ENCODE measurements around the gene DDR1. TPM values are rescaled to one million over a fixed set of nuclear protein-coding genes. Genes with fewer than 3 reads are reported as not detected.
"Not testable (repeated sequence)": the region's sequence is repeated elsewhere in the genome, so short reads cannot be mapped to it uniquely, and the experiment has no call there.

Gene DDR1
- total RNA-seq, 2 experiments from 2014 or later: 6.3 to 7.4 TPM

DNA sequence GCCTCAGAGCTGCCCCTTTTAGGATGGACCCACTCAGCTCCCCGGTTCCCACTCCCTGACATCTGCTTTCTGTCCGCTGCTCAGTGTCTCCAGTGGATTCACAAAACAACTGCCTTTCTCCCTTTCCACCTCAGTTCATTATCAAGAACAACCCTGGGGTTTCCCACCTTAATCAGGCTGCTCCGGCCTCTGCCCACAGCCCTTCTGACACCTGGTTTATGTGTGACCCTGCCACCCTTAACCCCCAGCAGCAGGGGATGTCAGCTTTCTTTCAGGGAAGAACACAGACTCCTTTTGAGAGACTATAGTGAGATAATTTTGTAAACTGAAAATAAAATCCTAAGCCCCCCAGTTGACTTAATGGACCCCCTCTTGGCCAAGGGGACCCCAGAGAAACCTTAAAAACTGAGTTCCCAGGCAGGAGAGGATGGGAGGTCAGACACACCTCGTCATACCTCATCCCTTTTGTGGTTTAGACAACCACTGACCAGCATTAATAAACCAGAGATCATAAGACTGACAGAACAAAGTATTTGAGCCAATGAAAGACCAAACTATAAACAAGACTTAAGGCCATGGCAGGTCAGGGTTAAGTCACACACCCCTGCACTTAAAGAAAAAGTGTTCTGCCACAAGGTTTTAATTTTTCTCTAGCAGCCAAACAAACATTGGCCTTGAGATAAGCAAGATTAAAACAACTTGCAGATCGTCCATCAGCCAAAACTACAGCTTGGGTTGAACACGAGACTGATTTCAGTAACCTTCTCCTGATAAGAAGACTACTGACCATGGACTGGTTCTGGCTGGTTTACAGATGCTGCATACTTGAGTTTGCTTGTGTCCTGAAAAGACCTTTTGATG lies 42.4 kb upstream of the DDR1 start:
- no peaks in the 10 kb centered on the region for H3K36me3 Mint-ChIP-seq (ENCODE audit: low read depth)
- ChIA-PET POLR2A (no interaction called here), CTCF (interaction anchor here (1.0 to 8.4 kb wide), 5 partner anchors 11 to 245 kb away, joined by 3 to 77 read pairs (median 3); no protein-coding TSS in a partner anchor)
- no peaks in the 10 kb centered on the region for H3K9me3 Mint-ChIP-seq (ENCODE audit: insufficient read depth)
- DNase-seq (no peak), ATAC-seq (no peak)
- no peaks in the 10 kb centered on the region for H3K27me3 Mint-ChIP-seq (ENCODE audit: low read depth)
- peaks cover 55% of the 10 kb centered on the region for H3K4me1 Mint-ChIP-seq (ENCODE audit: low read depth)
- no peak overlapping the region for H3K4me3 Mint-ChIP-seq
- H3K27ac Mint-ChIP-seq: no peak overlapping the region

GRCh38 chr6:30842754-30843610 lies 41.3 kb upstream of the DDR1 start:
- peak overlapping the region; percentile 43 for H3K4me3 Mint-ChIP-seq
- peak; percentile 90 for ATAC-seq
- POLR2A ChIA-PET: interaction anchor here (1.1 to 2.1 kb wide), 4 partner anchors 11 to 40 kb away, joined by 3 to 5 read pairs (median 4); no protein-coding TSS in a partner anchor
- no peaks in the 10 kb centered on the region for H3K9me3 Mint-ChIP-seq (ENCODE audit: insufficient read depth)
- peak; percentile 86 for DNase-seq
- H3K27ac Mint-ChIP-seq: peak overlapping the region; percentile 80
- CTCF ChIA-PET: interaction anchor here (0.8 to 8.4 kb wide), 8 partner anchors 12 to 244 kb away, joined by 3 to 77 read pairs (median 4); no protein-coding TSS in a partner anchor
- no peaks in the 10 kb centered on the region for H3K36me3 Mint-ChIP-seq (ENCODE audit: low read depth)
- peaks cover 56% of the 10 kb centered on the region for H3K4me1 Mint-ChIP-seq (ENCODE audit: low read depth)
- H3K27me3 Mint-ChIP-seq (ENCODE audit: low read depth): no peaks in the 10 kb centered on the region

- H3K27ac Mint-ChIP-seq: peak overlapping the region; percentile 80
- ChIA-PET CTCF (interaction anchor here (0.8 to 8.4 kb wide), 6 partner anchors 12 to 244 kb away, joined by 3 to 77 read pairs (median 7); no protein-coding TSS in a partner anchor), POLR2A (interaction anchor here (1.1 to 2.1 kb wide), 4 partner anchors 12 to 40 kb away, joined by 3 to 5 read pairs (median 4); no protein-coding TSS in a partner anchor)
- H3K4me1 Mint-ChIP-seq (ENCODE audit: low read depth): peaks cover 56% of the 10 kb centered on the region
- H3K36me3 Mint-ChIP-seq (ENCODE audit: low read depth): no peaks in the 10 kb centered on the region
- no peak for DNase-seq
- ATAC-seq: no peak
- no peaks in the 10 kb centered on the region for H3K9me3 Mint-ChIP-seq (ENCODE audit: insufficient read depth)
- H3K27me3 Mint-ChIP-seq (ENCODE audit: low read depth): no peaks in the 10 kb centered on the region
- peak overlapping the region; percentile 43 for H3K4me3 Mint-ChIP-seq
Measured at GRCh38 chr6:30843611-30843998, 40.7 kb upstream of the DDR1 start.

GRCh38 chr6:30844118-30844535 lies 40.2 kb upstream of the DDR1 start:
- H3K36me3 Mint-ChIP-seq (ENCODE audit: low read depth): no peaks in the 10 kb centered on the region
- no peak for DNase-seq
- H3K9me3 Mint-ChIP-seq (ENCODE audit: insufficient read depth): no peaks in the 10 kb centered on the region
- peaks cover 51% of the 10 kb centered on the region for H3K4me1 Mint-ChIP-seq (ENCODE audit: low read depth)
- ATAC-seq: no peak
- H3K4me3 Mint-ChIP-seq: no peak overlapping the region
- ChIA-PET CTCF (interaction anchor here (0.6 to 8.4 kb wide), 7 partner anchors 12 to 719 kb away, joined by 3 to 77 read pairs (median 5); no protein-coding TSS in a partner anchor), POLR2A (interaction anchor here (0.9 to 2.1 kb wide), 5 partner anchors 12 to 39 kb away, joined by 3 to 5 read pairs (median 4); no protein-coding TSS in a partner anchor)
- peak overlapping the region; percentile 62 for H3K27ac Mint-ChIP-seq
- H3K27me3 Mint-ChIP-seq (ENCODE audit: low read depth): no peaks in the 10 kb centered on the region

DNA sequence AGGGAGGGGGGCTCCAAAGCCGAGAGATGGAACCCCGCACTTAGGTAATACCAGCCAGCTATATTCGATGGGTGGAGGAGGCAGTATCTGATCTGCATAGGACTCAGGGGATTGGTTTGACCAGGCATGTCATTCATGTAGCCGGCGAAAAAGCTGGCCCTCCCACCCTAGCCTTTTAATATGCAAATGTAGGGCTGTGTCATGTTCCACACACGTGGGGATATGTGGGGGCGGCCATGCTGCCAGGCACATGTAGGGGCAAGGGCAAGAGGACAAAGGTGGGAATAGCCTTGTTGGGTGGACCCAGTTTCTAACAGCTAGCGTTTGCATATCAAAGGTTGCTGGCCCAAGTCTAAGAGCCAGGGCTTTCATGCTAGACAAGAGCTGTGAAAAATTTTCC lies 39.1 kb upstream of the DDR1 start:
- no peak for ATAC-seq
- ChIA-PET POLR2A (interaction anchor here (0.9 kb wide), 1 partner anchor 11 kb away, joined by 3 read pairs; no protein-coding TSS in a partner anchor), CTCF (interaction anchor here (0.9 to 8.4 kb wide), 5 partner anchors 14 to 282 kb away, joined by 3 to 77 read pairs (median 9); no protein-coding TSS in a partner anchor)
- H3K27me3 Mint-ChIP-seq (ENCODE audit: low read depth): peaks cover 4% of the 10 kb centered on the region
- H3K9me3 Mint-ChIP-seq (ENCODE audit: insufficient read depth): peaks cover 2% of the 10 kb centered on the region
- peaks cover 51% of the 10 kb centered on the region for H3K4me1 Mint-ChIP-seq (ENCODE audit: low read depth)
- H3K4me3 Mint-ChIP-seq: no peak overlapping the region
- no peak for DNase-seq
- H3K27ac Mint-ChIP-seq: no peak overlapping the region
- H3K36me3 Mint-ChIP-seq (ENCODE audit: low read depth): peaks cover under 1% of the 10 kb centered on the region

DNA sequence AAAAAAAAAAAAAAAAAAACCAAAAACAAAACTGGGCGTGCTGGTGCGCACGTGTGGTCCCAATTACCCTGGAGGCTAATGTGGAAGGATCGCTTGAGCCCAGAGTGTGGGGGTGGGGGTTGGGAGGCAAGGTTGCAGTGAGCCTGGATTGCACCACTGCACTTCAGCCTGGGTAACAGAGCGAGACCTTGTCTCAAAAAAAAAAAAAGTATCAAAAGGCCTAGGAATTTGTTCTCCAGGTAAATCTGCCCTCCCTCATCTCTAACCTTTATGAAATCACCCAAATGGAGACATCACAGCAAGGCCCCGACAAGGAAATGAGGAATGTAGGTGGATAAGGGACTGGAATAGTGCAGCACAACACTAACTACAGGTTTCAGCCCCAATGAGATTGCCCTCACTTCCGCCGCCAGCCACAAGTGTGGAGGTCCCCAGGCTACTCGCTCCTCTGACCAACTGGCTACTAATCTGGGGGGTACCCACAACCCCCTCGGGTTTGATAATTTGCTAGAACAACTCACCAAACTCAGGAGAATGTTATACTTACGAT lies 36.8 kb upstream of the DDR1 start:
- Mint-ChIP-seq H3K36me3 (ENCODE audit: low read depth) (peaks cover 14% of the 10 kb centered on the region), H3K27me3 (ENCODE audit: low read depth) (peaks cover 4% of the 10 kb centered on the region), H3K4me1 (ENCODE audit: low read depth) (peaks cover 30% of the 10 kb centered on the region), H3K9me3 (ENCODE audit: insufficient read depth) (peaks cover 17% of the 10 kb centered on the region), H3K4me3 (no peak overlapping the region), H3K27ac (no peak overlapping the region)
- ATAC-seq (no peak), DNase-seq (no peak)
- CTCF ChIA-PET: no interaction called here
- POLR2A ChIA-PET: no interaction called here

DNA sequence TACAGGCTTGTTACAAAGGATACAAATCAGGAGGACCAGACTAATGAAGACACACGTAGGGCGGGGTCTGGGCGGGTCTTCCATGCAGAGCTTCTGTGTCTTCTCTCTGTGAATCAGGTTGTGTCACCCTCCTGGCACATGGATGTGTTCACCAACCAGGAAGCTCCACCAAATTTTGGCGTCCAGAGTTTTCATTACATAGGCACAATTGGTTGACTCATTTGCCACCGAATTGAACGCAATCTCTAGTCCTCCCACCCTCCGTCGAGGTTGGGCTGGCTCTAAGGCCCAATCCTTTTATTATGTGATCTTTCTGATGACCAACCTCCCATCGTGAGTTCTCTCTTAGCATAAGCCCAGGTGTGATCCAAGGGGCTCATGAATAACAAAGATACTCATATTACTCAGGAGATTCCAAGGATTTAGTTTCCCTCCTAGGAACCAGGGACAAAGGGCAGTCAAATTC lies 36.3 kb upstream of the DDR1 start:
- ATAC-seq (no peak), DNase-seq (no peak)
- Mint-ChIP-seq H3K9me3 (ENCODE audit: insufficient read depth) (peaks cover 17% of the 10 kb centered on the region), H3K36me3 (ENCODE audit: low read depth) (peaks cover 14% of the 10 kb centered on the region), H3K4me1 (ENCODE audit: low read depth) (peaks cover 25% of the 10 kb centered on the region), H3K27ac (no peak overlapping the region), H3K4me3 (no peak overlapping the region), H3K27me3 (ENCODE audit: low read depth) (peaks cover 4% of the 10 kb centered on the region)
- ChIA-PET POLR2A (no interaction called here), CTCF (no interaction called here)

DNA sequence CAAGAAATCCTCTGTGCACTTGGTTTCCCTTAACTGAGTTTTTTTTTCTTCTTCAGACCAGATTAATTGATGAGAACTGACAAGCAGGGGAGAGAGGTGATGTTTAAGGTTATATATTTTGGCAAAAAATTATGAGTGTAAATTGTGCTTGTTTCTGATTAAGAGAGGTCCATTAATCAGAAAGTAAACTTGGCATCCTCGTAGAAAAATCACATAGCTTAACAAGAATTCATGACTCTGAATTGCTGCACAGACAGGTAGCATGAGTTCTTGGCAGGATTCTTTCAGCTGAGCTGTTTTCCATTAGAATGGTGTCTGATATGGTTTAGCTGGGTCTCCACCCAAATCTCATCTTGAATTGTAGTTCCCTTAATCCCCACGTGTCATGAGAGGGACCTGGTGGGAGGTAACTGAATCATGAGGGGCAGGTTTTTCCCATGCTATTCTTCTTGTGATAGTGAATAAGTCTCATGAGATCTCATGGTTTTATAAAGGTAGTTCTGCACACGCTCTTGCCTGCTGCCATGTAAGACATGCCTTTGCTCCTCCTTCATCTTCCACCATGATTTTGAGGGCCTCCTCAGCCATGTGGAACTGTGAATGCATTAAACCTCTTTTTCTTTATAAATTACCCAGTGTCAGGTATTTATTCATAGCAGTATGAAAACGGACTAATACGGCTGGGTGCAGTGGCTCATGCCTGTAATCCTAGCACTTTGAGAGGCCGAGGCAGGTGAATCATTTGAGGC lies 34.2 kb upstream of the DDR1 start:
- ChIA-PET CTCF (no interaction called here), POLR2A (no interaction called here)
- Mint-ChIP-seq H3K4me3 (no peak overlapping the region), H3K27ac (no peak overlapping the region), H3K9me3 (ENCODE audit: insufficient read depth) (peaks cover 17% of the 10 kb centered on the region), H3K4me1 (ENCODE audit: low read depth) (peaks cover 5% of the 10 kb centered on the region), H3K36me3 (ENCODE audit: low read depth) (peaks cover 14% of the 10 kb centered on the region), H3K27me3 (ENCODE audit: low read depth) (peaks cover 5% of the 10 kb centered on the region)
- ATAC-seq (no peak), DNase-seq (no peak)

DNA sequence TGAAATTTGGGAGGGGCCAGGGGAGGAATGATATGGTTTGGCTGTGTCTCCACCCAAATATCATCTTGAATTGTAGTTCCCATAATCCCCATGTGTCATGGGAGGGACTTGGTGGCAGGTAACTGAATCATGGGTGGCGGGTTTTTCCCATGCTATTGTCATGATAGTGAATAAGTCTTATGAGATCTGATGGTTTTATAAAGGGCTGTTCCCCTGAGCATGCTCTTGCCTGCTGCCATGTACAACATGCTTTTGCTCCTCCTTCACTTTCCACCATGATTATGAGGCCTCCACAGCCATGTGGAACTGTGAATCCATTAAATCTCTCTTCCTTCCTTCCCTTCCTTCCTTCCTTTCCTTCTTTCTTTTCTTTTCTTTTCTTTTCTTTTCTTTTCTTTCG lies 31.9 kb upstream of the DDR1 start:
- POLR2A ChIA-PET, ATAC-seq, CTCF ChIA-PET: not testable (repeated sequence)

DNA sequence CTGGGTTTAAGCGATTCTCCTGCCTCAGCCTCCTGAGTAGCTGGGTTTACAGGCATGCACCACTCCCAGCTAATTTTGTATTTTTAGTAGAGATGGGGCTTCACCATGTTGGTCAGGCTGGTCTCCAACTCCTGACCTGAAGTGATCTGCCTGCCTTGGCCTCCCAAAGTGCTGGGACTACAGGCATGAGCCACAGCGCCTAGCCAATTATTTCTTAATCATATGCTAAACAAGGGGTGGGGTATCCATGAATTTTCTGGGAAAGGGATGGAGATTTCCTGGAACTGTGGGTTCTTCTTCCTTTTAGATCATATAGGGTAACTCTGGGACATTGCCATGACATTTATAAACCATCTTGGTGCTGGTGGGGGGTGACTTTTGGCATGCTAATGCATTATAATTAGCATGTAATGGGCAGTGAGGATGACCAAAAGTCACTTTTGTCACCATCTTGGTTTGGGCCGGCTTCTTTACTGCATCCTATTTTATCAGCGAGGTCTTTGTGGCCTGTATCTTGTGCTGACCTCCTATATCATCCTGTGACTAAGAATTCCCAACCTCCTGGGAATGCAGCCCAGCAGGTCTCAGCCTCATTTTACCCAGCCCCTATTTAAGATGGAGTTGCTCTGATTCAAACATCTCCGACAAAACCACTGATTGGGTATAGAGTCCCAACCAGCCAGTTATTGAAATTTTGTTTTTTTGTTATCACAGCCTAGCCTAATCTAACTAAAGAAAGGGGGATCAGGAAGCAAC lies 29.9 kb upstream of the DDR1 start:
- no peak overlapping the region for H3K27ac Mint-ChIP-seq
- ChIA-PET CTCF (no interaction called here), POLR2A (no interaction called here)
- no peak for DNase-seq
- peaks cover 18% of the 10 kb centered on the region for H3K36me3 Mint-ChIP-seq (ENCODE audit: low read depth)
- H3K4me1 Mint-ChIP-seq (ENCODE audit: low read depth): no peaks in the 10 kb centered on the region
- no peak for ATAC-seq
- H3K9me3 Mint-ChIP-seq (ENCODE audit: insufficient read depth): peaks cover 17% of the 10 kb centered on the region
- no peak overlapping the region for H3K4me3 Mint-ChIP-seq
- peaks cover 6% of the 10 kb centered on the region for H3K27me3 Mint-ChIP-seq (ENCODE audit: low read depth)

More for the DNA sequence above, 31.9 kb upstream of the DDR1 start:
- H3K27ac Mint-ChIP-seq; DNase-seq; H3K4me1 Mint-ChIP-seq (ENCODE audit: low read depth); H3K27me3 Mint-ChIP-seq (ENCODE audit: low read depth); H3K4me3 Mint-ChIP-seq: not testable (repeated sequence)
- Mint-ChIP-seq H3K36me3 (ENCODE audit: low read depth) (peaks cover 14% of the 10 kb centered on the region), H3K9me3 (ENCODE audit: insufficient read depth) (peaks cover 17% of the 10 kb centered on the region)

All from activated CD8-positive, alpha-beta T cell treated with anti-CD3 and anti-CD28 coated beads, Interleukin-2, amount 10 ng/mL, durations not matched to agents 7 days and 5 days (primary cell).